K562 (cell line): ENCODE data around the gene KLF5. TPM values are rescaled to one million over a fixed set of nuclear protein-coding genes. Genes with fewer than 3 reads are reported as not detected.

Source experiments
- ATAC-seq: fragments of 200-7000 bp; cut with Tn5 transposase; 3 replicates; pipeline ENCODE4 v1.9.1; 2020; ENCODE audit warnings: moderate library complexity
- BruUV-seq: library from RNA; stranded (reverse); fragments of 400-500 nt; replicated peaks from 2 replicates; lab custom pipeline; 2021; lab: Mats Ljungman, UMichigan
- CTCF ChIA-PET: fragments of 300-600 bp; formaldehyde crosslinking; extraction: SDS; loops from one replicate; lab custom pipeline; 2021; ENCODE audit warnings: low intra/inter-chr PET ratio; lab: Yijun Ruan, JAX
- POLR2A ChIA-PET: fragments of 300-600, 350-650 bp; sonication (Branson Sonifier 250); formaldehyde crosslinking; extraction: SDS; loops from one replicate; lab custom pipeline; 2021; ENCODE audit warnings: antibody characterized with exemption, inconsistent platforms; lab: Yijun Ruan, JAX
- DNase-seq, 4 experiments: peaks; one replicate each; pipeline versions ENCODE4 v3.0.0 to v3.0.0-alpha.2; 2011 to 2018; ENCODE audit warnings: low spot score in 3 of 4, mixed read lengths in 3 of 4; ENCODE audit errors: extremely low read depth in 1 of 4
- FAIRE-seq: peaks from 2 replicates; lab custom pipeline; 2011; peaks lifted over from hg19 to GRCh38; lab: Jason Lieb, UNC
- H2AFZ ChIP-seq: 2 replicates; pipeline ENCODE4 v1.6.0; 2011; ENCODE audit warnings: low read depth, low read length, control low read depth, inconsistent platforms
- H3K27ac ChIP-seq: fragments of 200-600 bp; 3 replicates; pipeline ENCODE4 v1.8.0; 2011; ENCODE audit warnings: low read depth, mild to moderate bottlenecking, control low read depth, inconsistent platforms, low read length, moderate library complexity, mixed read lengths; ENCODE audit errors: extremely low read depth
- H3K27me3 ChIP-seq, 2 experiments: fragments of 300-600 bp in 1 of 2; 2 replicates in 1 of 2; 3 replicates in 1 of 2; pipeline versions ENCODE4 v1.6.0 to v1.8.0; 2011; ENCODE audit warnings: inconsistent platforms in 2 of 2, low read length in 2 of 2, mild to moderate bottlenecking in 1 of 2, mixed read lengths in 1 of 2, moderate library complexity in 1 of 2; ENCODE audit not compliant: control insufficient read depth in 2 of 2, insufficient read depth in 2 of 2
- H3K36me3 ChIP-seq: fragments of 300-600 bp; 3 replicates; pipeline ENCODE4 v1.8.0; 2011; ENCODE audit warnings: mild to moderate bottlenecking, low read length, inconsistent platforms; ENCODE audit not compliant: control insufficient read depth, insufficient read depth
- H3K4me1 ChIP-seq, 2 experiments: fragments of 200-600 bp in 1 of 2; replicated peaks in 1 of 2; 2 replicates in 1 of 2; 3 replicates in 1 of 2; pipeline versions ENCODE4 v1.5.1 to v1.8.0; 2011; ENCODE audit warnings: inconsistent platforms in 2 of 2, low read length in 2 of 2, mild to moderate bottlenecking in 1 of 2, mixed read lengths in 1 of 2, moderate library complexity in 1 of 2; ENCODE audit not compliant: control insufficient read depth in 2 of 2, insufficient read depth in 2 of 2
- H3K4me2 ChIP-seq: 2 replicates; pipeline ENCODE4 v1.6.1; 2011; ENCODE audit warnings: low read length, control low read depth, inconsistent platforms, mixed read lengths; ENCODE audit not compliant: insufficient read depth
- H3K4me3 ChIP-seq: fragments of 200-600 bp; sonication (generic), shearing (Covaris generic); 2 replicates; pipeline ENCODE4 v1.5.1; 2016; ENCODE audit warnings: control low read depth, inconsistent platforms
- H3K79me2 ChIP-seq: fragments of 200-600 bp; 3 replicates; pipeline ENCODE4 v1.8.0; 2011; ENCODE audit warnings: low read length, inconsistent platforms; ENCODE audit not compliant: control insufficient read depth, insufficient read depth
- H3K9ac ChIP-seq, 2 experiments: 2 replicates each; pipeline versions ENCODE4 v1.6.0 to v1.6.1; 2011; ENCODE audit warnings: low read depth in 2 of 2, low read length in 2 of 2, control low read depth in 1 of 2, inconsistent platforms in 1 of 2, mild to moderate bottlenecking in 1 of 2, mixed read lengths in 1 of 2; ENCODE audit not compliant: insufficient read depth in 1 of 2
- H3K9me1 ChIP-seq: one replicate; pipeline ENCODE4 v1.6.0; 2011; ENCODE audit warnings: inconsistent platforms, mild to moderate bottlenecking, low read length, moderate library complexity; ENCODE audit not compliant: control insufficient read depth, insufficient read depth
- H3K9me3 ChIP-seq: replicated peaks from 2 replicates; pipeline ENCODE4 v1.5.1; 2011; ENCODE audit warnings: low read depth, low read length, inconsistent platforms; ENCODE audit not compliant: control insufficient read depth, insufficient read depth
- H4K20me1 ChIP-seq: replicated peaks from 2 replicates; pipeline ENCODE4 v1.6.1; 2011; ENCODE audit warnings: low read length, inconsistent platforms, mixed read lengths; ENCODE audit not compliant: control insufficient read depth, insufficient read depth
- CEBPB ChIP-seq: fragments of 450-650 bp; IDR thresholded peaks from 2 replicates; pipeline ENCODE4 v1.6.1; 2016; ENCODE audit warnings: missing genetic modification characterization, missing compliant biosample characterization
- EP400 ChIP-seq: fragments of 450-650 bp; IDR thresholded peaks from 2 replicates; pipeline ENCODE4 v1.6.1; 2017; ENCODE audit warnings: antibody characterized with exemption, mild to moderate bottlenecking, moderate library complexity
- GATA2 ChIP-seq: sonication (generic); formaldehyde crosslinking; IDR thresholded peaks from 2 replicates; pipeline ENCODE4 v1.4.0; 2020; ENCODE audit warnings: mild to moderate bottlenecking, missing genetic modification reagents
- ILK ChIP-seq: fragments of 450-650 bp; IDR thresholded peaks from 2 replicates; pipeline ENCODE4 v1.6.1; 2016; ENCODE audit warnings: missing genetic modification characterization, low read depth, mild to moderate bottlenecking, missing compliant biosample characterization, moderate library complexity, borderline replicate concordance
- RFX5 ChIP-seq: IDR thresholded peaks from 2 replicates; pipeline ENCODE4 v1.6.1; 2011; ENCODE audit warnings: low read depth, mild to moderate bottlenecking, improper control_type of control experiment, low read length
- U2AF2 ChIP-seq: fragments of 200-400 bp; formaldehyde crosslinking; optimal IDR thresholded peaks from 2 replicates; pipeline ENCODE3; 2017; ENCODE audit warnings: low read depth, mild to moderate bottlenecking, low read length
- ZNF184 ChIP-seq: sonication (generic); formaldehyde crosslinking; IDR thresholded peaks from 2 replicates; pipeline ENCODE4 v1.5.0; 2020; ENCODE audit warnings: missing genetic modification reagents
- ZNF57 ChIP-seq: fragments of 450-650 bp; formaldehyde crosslinking; IDR thresholded peaks from 2 replicates; pipeline ENCODE4 v1.4.0; 2020; ENCODE audit warnings: mild to moderate bottlenecking, moderate library complexity
- WGBS: fragments of 100-300 bp; shearing (Covaris generic); methylation state at CpG from one replicate; pipeline ENCODE4 v1.1.6; 2016; ENCODE audit warnings: low coverage, mixed read lengths; ENCODE audit not compliant: insufficient coverage; ENCODE audit errors: missing lambda C conversion rate; 5-methylcytosine and 5-hydroxymethylcytosine counted together
- in situ Hi-C: fragments of 300-500 bp; cut with MboI; formaldehyde crosslinking; loops from 4 replicates; pipeline ENCODE4 v1.15.0; 2018; ENCODE audit warnings: inconsistent platforms, mixed read lengths
- intact Hi-C: fragments of 100-400 bp; cut with micrococcal nuclease; formaldehyde crosslinking; loops from 2 replicates; pipeline ENCODE4 v1.14.2; 2022
- polyA plus RNA-seq, 8 experiments: library from polyadenylated mRNA; depleted of rRNA in 4 of 8; stranded (reverse) in 5 of 8; unstranded in 3 of 8; fragments of >200 nt; fragmentation: Nextera tagmentation in 2 of 8; fragmentation: Illumina TruSeq in 1 of 8; extraction: Ambion mirVana in 2 of 8; extraction: Trizol in 1 of 8; gene quantifications; 2 replicates each; pipeline versions ENCODE4 v1.2.1 to v1.2.3, GENCODE V29; 2011 to 2014; ENCODE audit warnings: inconsistent platforms in 1 of 8, missing spikeins in 1 of 8
- small RNA-seq: library from RNA; depleted of rRNA; stranded (forward); fragments of <200 nt; gene quantifications from one replicate; pipeline ENCODE3, GENCODE V24; 2014
- total RNA-seq, 7 experiments: library from RNA; depleted of rRNA in 6 of 7; stranded (reverse); fragments of >200 nt in 6 of 7; fragmentation: Illumina TruSeq in 2 of 7; extraction: Trizol in 2 of 7; gene quantifications; 2 replicates each; pipeline versions ENCODE4 v1.2.1 to v1.2.3, GENCODE V29; 2011 to 2021; ENCODE audit warnings: low replicate concordance in 1 of 7
- TF ChIP-seq, protein P1 (sequence below): fragments of 250-450 bp; sonication (Bioruptor Pico); IDR thresholded peaks from 2 replicates; pipeline ENCODE4 v1.6.1; 2021; ENCODE audit warnings: mild to moderate bottlenecking
- TF ChIP-seq, protein P2 (sequence below): fragments of 250-450 bp; sonication (Bioruptor Pico); IDR thresholded peaks from 2 replicates; pipeline ENCODE4 v1.5.0; 2020; ENCODE audit warnings: mild to moderate bottlenecking
- TF ChIP-seq, protein P3 (sequence below): fragments of 250-450 bp; sonication (Bioruptor Pico); IDR thresholded peaks from 2 replicates; pipeline ENCODE4 v1.4.0; 2020; ENCODE audit warnings: borderline replicate concordance

KLF5 gene
- total and polyA plus RNA-seq, 9 of the 15 experiments (the other 6 are each of a cell fraction or from before 2014, with no cell fraction given), result 0.17 to 1.0 (median 0.36) TPM

DNA sequence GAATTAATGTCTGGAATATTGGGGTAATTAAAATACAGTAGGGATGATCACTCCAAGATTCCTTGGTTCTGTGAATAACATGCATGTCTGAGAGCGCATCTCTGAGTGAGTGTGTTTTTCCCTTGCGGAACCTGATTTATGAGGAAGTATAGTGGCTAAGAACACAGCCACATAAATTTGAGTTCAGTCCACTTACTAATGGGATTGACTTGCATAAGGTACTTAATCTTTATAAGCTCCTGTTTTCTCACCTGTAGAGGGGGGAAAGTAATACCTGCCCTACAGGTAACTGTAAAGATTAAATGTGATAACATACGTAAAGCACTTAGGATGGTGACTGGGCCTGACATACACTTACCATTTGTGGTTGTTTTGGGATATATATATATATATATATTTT lies 60.8 kb downstream of the KLF5 start:
- Histone ChIP-seq H3K9ac (no peak overlapping the region), H3K4me3 (no peak overlapping the region), H3K9me1 (no peaks in the 10 kb centered on the region), H2AFZ (no peak overlapping the region), H3K9me3 (no peaks in the 10 kb centered on the region), H3K27ac (no peak overlapping the region), H3K4me1 (no peaks in the 10 kb centered on the region), H3K27me3 (no peaks in the 10 kb centered on the region), H3K79me2 (no peaks in the 10 kb centered on the region), H3K4me2 (no peak overlapping the region), H3K36me3 (no peaks in the 10 kb centered on the region), H4K20me1 (no peaks in the 10 kb centered on the region)
- no peak for FAIRE-seq
- ChIA-PET CTCF (no interaction called here), POLR2A (no interaction called here)
- DNase-seq, result no peak
- BruUV-seq, result no TSS peak
- intact Hi-C loops, result no loop called here
- 77% methylated on average over 3 of the region's 3 CpGs for WGBS
- TF ChIP-seq, protein P1, sequence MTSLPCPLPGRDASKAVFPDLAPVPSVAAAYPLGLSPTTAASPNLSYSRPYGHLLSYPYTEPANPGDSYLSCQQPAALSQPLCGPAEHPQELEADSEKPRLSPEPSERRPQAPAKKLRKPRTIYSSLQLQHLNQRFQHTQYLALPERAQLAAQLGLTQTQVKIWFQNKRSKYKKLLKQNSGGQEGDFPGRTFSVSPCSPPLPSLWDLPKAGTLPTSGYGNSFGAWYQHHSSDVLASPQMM (CRISPR knock-in tag), result no peak
- TF ChIP-seq, protein P2, sequence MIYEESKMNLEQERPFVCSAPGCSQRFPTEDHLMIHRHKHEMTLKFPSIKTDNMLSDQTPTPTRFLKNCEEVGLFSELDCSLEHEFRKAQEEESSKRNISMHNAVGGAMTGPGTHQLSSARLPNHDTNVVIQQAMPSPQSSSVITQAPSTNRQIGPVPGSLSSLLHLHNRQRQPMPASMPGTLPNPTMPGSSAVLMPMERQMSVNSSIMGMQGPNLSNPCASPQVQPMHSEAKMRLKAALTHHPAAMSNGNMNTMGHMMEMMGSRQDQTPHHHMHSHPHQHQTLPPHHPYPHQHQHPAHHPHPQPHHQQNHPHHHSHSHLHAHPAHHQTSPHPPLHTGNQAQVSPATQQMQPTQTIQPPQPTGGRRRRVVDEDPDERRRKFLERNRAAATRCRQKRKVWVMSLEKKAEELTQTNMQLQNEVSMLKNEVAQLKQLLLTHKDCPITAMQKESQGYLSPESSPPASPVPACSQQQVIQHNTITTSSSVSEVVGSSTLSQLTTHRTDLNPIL (CRISPR knock-in tag), result no peak
- TF ChIP-seq GATA2 (CRISPR knock-in tag) (no peak), EP400 (no peak), ZNF184 (CRISPR knock-in tag) (no peak), ZNF57 (no peak), U2AF2 (no peak), ILK (tag) (no peak), CEBPB (no peak), RFX5 (no peak)
- TF ChIP-seq, protein P3, sequence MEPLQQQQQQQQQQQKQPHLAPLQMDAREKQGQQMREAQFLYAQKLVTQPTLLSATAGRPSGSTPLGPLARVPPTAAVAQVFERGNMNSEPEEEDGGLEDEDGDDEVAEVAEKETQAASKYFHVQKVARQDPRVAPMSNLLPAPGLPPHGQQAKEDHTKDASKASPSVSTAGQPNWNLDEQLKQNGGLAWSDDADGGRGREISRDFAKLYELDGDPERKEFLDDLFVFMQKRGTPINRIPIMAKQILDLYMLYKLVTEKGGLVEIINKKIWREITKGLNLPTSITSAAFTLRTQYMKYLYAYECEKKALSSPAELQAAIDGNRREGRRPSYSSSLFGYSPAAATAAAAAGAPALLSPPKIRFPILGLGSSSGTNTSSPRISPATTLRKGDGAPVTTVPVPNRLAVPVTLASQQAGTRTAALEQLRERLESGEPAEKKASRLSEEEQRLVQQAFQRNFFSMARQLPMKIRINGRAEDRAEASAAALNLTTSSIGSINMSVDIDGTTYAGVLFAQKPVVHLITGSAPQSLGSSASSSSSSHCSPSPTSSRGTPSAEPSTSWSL (CRISPR knock-in tag), result no peak
- no peak for ATAC-seq
- in situ Hi-C loops, result no loop called here

Small RNA genes within 50 kb of the gene (small RNA-seq; reads per million reads assigned to genes)
- not detected for gene RNU6-66P
